Upper lobe of right lung (tissue), 1 donor: Measurements from ENCODE around the gene UST. TPM values are rescaled to one million over a fixed set of nuclear protein-coding genes. Genes with fewer than 3 reads are reported as not detected.
"Not testable (repeated sequence)": the region's sequence is repeated elsewhere in the genome, so short reads cannot be mapped to it uniquely, and the experiment has no call there.

Experiments
- ATAC-seq: fragments of 200-7000 bp; cut with Tn5 transposase; one replicate; pipeline ENCODE4 v1.9.1; 2020; ENCODE audit warnings: mild to moderate bottlenecking, moderate library complexity
- DNase-seq: peaks from one replicate; pipeline ENCODE4 v3.0.0-alpha.2; 2020
- H3K27ac ChIP-seq: fragments of 200-600 bp; one replicate; pipeline ENCODE4 v1.8.0; 2022
- H3K27me3 ChIP-seq: fragments of 200-600 bp; one replicate; pipeline ENCODE4 v1.8.0; 2022; ENCODE audit warnings: mild to moderate bottlenecking
- H3K36me3 ChIP-seq: fragments of 200-600 bp; one replicate; pipeline ENCODE4 v1.8.0; 2022
- H3K4me1 ChIP-seq: fragments of 200-600 bp; one replicate; pipeline ENCODE4 v1.8.0; 2022
- H3K4me3 ChIP-seq: fragments of 200-600 bp; one replicate; pipeline ENCODE4 v1.8.0; 2022; ENCODE audit warnings: mild to moderate bottlenecking
- H3K9me3 ChIP-seq: fragments of 200-600 bp; one replicate; pipeline ENCODE4 v1.8.0; 2022
- CTCF ChIP-seq: fragments of 200-600 bp; IDR thresholded peaks from one replicate; pipeline ENCODE4 v1.8.0; 2022; ENCODE audit warnings: antibody characterized with exemption
- intact Hi-C: fragments of 100-400 bp; cut with DNase I; formaldehyde crosslinking; loops from one replicate; pipeline ENCODE4 v1.11.0; 2022
- total RNA-seq: library from RNA; stranded (reverse); fragmentation: NEBNext Ultra II Directional; extraction: Animal tissue kit (Norgen Biotek cat#: 25700); gene quantifications from one replicate; pipeline ENCODE4 v1.2.1, GENCODE V29; 2021
- donor health status: DM: no; HTN: yes; CAD: no; lungs with severe emphysema.

The UST gene
- total RNA-seq, 1 donor from 2014 or later: 11.8 TPM

GRCh38 chr6:148857798-148858390 is 111.1 kb downstream of the UST start:
- ATAC-seq (no peak), DNase-seq (no peak)
- Histone ChIP-seq H3K9me3 (no peaks in the 10 kb centered on the region), H3K27ac (no peak overlapping the region), H3K27me3 (no peaks in the 10 kb centered on the region), H3K4me3 (no peak overlapping the region), H3K4me1 (peaks cover 8% of the 10 kb centered on the region), H3K36me3 (no peaks in the 10 kb centered on the region)
- intact Hi-C loops: no loop called here
- no peak for TF ChIP-seq CTCF

- H3K36me3 ChIP-seq, ATAC-seq, H3K4me1 ChIP-seq, intact Hi-C loops, DNase-seq, H3K27me3 ChIP-seq, H3K27ac ChIP-seq, H3K4me3 ChIP-seq, H3K9me3 ChIP-seq: not testable (repeated sequence)
Observed at GRCh38 chr6:148864132-148864531, 117.3 kb downstream of the UST start.

GRCh38 chr6:148864941-148865340 is 118.1 kb downstream of the UST start:
- no peak for DNase-seq
- H3K27ac ChIP-seq: no peak overlapping the region
- no peaks in the 10 kb centered on the region for H3K36me3 ChIP-seq
- no peaks in the 10 kb centered on the region for H3K9me3 ChIP-seq
- no peak overlapping the region for H3K4me3 ChIP-seq
- no peaks in the 10 kb centered on the region for H3K27me3 ChIP-seq
- intact Hi-C loops: no loop called here
- no peak for TF ChIP-seq CTCF
- ATAC-seq: no peak
- H3K4me1 ChIP-seq: no peaks in the 10 kb centered on the region

GRCh38 chr6:148866657-148867268 is 119.9 kb downstream of the UST start:
- no peak for TF ChIP-seq CTCF
- no peaks in the 10 kb centered on the region for H3K4me1 ChIP-seq
- H3K36me3 ChIP-seq: no peaks in the 10 kb centered on the region
- no peaks in the 10 kb centered on the region for H3K27me3 ChIP-seq
- H3K27ac ChIP-seq: no peak overlapping the region
- intact Hi-C loops: no loop called here
- ATAC-seq (no peak), DNase-seq (no peak)
- no peaks in the 10 kb centered on the region for H3K9me3 ChIP-seq
- no peak overlapping the region for H3K4me3 ChIP-seq

GRCh38 chr6:148867862-148868261 is 121.0 kb downstream of the UST start:
- no peaks in the 10 kb centered on the region for H3K9me3 ChIP-seq
- no peak for DNase-seq
- H3K36me3 ChIP-seq: no peaks in the 10 kb centered on the region
- no peak for ATAC-seq
- H3K27me3 ChIP-seq: no peaks in the 10 kb centered on the region
- intact Hi-C loops: no loop called here
- H3K4me3 ChIP-seq: no peak overlapping the region
- H3K27ac ChIP-seq: no peak overlapping the region
- no peak for TF ChIP-seq CTCF
- no peaks in the 10 kb centered on the region for H3K4me1 ChIP-seq

GRCh38 chr6:148868314-148868713 is 121.5 kb downstream of the UST start:
- Histone ChIP-seq H3K4me1 (no peaks in the 10 kb centered on the region), H3K27me3 (no peaks in the 10 kb centered on the region), H3K27ac (no peak overlapping the region), H3K36me3 (no peaks in the 10 kb centered on the region), H3K4me3 (no peak overlapping the region), H3K9me3 (no peaks in the 10 kb centered on the region)
- DNase-seq (no peak), ATAC-seq (no peak)
- intact Hi-C loops: no loop called here
- no peak for TF ChIP-seq CTCF
